GOT3 (cell line): ENCODE results near the gene NAV2.
"Not testable (repeated sequence)": the region's sequence is repeated elsewhere in the genome, so short reads cannot be mapped to it uniquely, and the experiment has no call there.

Source experiments
- DNase-seq: peaks from one replicate; lab custom pipeline; 2025; ENCODE audit warnings: mixed read lengths; lab: John Stamatoyannopoulos, UW

NAV2 gene

DNA sequence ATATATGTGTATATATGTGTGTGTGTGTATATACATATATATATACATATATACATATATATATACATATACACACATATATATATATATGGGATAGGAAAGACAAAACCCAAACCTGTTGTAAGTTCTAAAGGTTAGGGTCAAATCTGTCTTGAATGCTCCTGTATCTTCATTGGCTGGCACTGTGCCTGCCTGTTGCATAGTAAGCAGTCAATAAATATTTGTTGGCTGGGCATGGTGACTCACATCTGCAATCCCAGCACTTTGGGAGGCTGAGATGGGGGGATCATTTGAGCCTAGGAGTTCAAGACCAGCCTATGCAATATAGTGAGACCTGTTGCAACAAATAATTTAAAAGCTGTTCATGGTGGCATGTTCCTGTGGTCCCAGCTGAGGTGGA, 242.3 kb downstream of the NAV2 start:
- DNase-seq = no peak

DNA sequence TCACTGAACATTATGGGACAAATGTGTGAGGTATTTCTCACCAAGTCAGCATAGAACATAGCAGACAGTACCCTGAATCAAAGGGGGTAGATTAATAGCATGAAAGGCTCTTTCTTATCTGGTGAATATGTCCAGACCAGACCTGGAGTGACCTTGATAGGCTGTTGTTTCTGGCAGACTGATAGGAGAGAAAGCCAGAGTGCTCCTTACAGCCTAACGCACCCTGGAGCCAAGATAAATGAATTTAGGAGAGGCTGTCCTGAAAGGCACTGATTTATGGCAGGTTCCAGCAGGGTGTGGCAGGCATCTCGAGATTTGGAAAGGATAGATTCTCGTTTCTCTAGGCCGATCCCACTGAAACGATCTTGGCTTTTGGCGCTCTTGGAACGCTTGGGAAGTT, 243.0 kb downstream of the NAV2 start:
- no peak for DNase-seq

DNA sequence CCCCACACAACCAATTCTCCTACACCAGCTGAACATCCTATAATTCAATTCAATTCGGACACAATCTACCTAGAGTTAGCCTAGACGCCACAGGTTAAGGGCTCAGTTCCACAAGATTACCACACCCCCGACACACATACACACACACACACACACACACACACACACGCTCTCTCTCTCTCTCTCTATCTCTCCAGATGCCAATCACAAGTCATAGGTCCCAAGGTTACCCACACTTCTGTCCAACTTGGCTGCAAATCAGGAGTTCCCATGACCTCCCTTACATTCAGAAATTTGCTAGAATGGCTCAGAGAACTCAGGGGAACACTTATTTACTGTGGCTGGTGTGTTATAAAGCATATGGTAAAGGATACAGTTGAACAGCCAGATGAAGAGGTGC, 243.6 kb downstream of the NAV2 start:
- no peak for DNase-seq

DNA sequence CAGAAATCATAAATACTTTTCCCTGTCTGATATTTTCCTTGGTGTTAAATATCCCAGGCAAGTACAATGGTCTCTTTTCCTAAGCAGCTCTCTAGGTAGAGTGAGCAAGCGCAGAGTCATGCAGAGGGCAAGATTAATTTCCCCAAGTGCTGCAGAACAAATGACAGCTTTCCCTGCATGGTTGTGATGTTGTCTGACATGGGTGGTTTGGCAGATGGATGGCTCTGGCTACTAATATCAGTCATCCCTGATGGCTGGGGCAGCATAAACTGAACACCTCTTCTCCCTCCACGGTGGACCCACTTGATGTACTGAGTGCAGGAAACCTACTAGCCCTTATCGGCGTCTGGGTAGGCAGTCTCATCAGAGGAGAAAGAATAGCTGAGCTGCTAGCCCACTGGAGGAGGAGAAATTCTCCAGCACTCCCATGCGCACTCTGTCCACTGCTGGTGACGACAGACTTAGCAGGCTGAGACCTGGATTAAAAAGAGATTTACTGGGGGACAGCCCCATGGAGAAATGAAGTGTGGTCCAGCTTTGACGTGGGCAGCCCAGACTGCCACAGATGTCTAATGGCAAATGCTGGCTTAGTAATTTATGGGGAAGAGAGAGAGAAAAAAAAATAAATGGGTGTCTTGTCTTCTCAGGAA, 244.8 kb downstream of the NAV2 start:
- DNase-seq = no peak

DNA sequence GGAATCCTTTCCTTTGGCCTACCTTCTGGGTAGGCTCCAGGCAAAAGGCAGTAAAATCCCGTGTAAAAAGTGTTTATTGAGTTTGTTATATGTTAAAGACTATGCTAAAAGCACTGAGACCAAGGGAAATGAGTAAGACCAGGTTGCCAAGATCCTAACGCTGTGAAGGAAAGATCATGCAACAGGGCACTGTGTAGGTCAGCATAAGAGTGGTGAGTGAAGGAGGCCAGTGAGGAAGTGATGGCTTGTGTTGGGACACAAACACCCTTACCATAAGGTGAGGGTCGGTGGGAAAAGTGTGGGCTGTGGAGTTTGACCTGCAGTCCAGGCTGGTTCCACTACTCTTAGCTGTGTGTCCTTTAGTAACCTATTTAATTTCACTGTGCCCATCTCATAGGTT, 245.6 kb downstream of the NAV2 start:
- no peak for DNase-seq

DNA sequence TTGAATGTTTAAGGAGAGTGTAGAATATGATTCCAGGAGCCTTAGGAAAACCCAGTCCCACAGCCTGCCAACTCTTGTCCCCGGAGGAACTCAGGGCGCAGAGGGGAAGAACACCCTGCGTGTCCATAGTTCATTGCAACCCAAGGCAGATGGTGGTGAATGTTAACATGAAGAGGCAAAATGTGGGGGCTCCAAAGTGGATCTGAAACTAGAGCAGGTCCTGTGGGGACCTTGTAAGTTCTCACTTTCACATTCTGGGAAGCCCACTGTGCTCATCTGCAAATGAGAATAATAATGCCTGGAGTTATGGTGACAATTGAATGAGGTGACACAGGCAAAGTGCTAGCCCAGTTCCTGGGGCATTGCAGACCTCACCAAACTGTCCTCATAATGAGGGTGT, 246.6 kb downstream of the NAV2 start:
- DNase-seq = no peak

DNA sequence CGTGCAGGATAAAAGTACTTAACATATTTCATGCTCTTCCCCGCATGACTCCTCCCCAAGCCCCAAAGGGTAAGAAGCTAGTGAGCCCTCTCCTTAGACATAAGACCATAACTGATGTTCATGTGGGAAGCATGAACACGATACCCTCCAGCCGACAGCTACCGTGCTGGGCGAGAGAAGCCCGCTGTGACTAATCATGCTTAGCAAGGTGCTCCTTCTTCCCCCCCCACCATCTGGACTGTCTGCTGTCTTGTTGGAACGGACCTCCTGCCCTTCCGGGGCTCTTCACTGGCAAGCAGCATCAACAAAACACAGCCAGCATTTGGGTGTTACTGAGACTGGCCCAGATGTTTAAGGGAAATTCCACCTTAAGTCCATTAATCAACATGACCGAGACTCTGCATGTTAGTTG, 247.0 kb downstream of the NAV2 start:
- DNase-seq = no peak

DNA sequence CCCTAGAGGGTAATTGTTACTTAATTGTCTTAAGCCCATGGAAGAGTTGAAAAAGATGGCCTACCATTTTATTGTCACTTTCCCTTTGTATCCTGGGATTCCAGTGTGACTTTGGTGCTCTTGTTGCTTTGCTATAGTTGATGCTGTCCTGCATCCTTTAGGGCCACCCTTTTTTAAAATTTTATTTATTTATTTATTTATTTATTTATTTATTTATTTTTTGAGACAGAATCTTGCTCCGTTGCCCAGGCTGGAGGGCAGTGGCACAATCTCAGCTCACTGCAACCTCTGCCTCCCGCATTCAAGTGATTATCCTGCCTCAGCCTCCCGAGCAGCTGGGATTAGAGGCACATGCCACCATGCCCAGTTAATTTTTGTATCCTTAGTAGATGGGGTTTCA, 247.8 kb downstream of the NAV2 start:
- not testable (repeated sequence) for DNase-seq

DNA sequence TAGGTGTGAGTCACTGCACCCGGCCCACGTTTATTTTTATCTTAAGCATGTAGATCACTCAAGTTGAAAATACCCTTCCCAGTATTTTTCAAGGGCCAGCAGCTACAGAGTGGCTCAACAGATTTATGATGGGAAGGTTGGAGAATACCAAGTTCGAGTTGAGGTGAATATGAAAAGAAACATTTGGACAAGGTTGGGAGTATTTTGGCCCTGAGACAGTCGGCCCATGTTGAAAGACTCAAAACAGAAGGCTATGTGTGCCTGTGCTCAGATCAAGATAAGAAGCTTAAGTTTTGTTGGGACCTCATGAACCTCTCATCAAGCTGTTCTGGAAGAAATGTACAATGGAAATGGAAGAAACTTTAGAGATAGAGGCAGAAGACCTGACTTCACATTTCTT, 248.6 kb downstream of the NAV2 start:
- DNase-seq = no peak

DNA sequence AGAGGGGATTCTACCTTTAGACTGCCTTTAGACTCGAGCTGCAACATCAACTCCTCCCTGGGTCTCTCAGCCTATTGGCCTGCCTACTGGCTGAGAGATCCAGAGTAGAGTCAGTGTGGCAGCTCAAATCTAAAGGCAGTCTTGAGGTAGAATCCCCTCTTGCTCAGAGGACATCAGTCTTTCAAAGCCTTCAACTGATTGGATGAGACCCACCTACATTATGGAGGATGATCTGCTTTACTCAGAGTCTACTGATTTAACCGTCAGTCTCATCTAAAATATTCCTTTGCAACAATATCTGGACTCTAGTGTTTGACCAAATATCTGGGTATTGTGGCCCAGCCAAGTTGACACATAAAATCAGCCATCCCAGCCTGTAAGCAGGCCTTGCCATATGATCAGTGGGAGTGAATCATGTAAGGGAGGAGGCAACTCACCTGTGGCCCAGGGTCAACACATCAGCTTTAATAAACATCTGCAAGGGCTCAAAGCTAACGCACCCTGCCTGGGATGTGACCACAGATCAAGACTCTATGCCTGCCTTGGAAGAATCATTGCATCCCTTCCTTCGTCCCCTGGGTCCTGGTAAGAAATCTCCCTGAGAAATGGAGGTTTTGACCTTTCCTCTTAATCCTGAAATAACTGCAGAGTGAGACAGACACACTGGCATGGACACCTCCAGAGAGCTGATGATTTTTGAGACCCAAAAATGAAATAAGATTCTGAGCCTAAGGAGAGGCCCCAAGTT, 249.6 kb downstream of the NAV2 start:
- DNase-seq = no peak

DNA sequence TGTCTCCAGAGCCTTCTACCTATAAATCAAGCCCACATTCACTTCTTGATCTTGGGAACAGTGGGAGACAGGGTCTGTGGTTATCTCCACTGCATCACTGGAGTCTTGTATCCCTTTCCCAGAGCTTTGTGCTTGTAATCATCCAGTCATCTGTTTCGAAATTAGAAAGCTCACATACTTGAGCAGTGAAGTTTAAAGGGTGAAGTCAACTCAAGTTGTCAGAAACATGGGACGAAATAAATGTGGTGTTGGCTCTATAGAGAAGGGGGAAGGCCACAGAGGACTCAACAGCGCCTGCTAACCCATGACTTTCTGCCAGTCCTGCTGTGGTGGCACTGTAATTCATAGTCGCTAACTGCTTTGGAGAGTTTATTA, 250.2 kb downstream of the NAV2 start:
- no peak for DNase-seq

DNA sequence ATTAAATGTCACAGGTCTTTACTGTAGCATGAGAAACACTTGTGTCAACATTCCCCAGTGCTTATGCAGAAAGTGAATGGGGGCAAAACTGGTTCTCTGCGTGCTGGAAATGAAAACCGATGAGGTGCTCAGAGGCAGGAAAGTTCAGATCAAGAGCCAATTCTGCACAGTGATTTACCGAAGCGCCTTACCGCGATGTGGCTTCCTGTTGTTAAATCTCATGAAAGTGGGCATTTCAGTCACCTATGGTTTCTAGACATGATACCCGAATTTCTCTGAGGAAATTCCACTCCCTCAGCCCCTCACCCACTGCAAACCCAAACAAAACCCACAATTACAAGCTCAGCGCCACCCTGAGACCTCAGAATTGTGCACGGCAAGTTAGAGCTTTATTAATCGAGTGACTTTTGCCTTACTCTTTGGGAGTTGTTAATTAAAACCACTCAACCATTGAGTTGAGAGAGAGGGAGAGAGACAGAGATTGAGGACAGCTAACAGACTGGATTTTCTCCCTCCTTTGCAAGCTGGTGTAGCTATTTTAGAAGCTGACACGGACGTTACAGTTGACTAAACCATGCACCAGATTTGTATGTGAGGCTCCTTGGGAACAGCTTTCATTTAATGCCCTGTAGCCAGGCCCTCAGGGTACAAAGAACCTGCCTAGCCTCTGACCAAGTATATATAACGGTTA, 251.2 kb downstream of the NAV2 start:
- DNase-seq = no peak

DNA sequence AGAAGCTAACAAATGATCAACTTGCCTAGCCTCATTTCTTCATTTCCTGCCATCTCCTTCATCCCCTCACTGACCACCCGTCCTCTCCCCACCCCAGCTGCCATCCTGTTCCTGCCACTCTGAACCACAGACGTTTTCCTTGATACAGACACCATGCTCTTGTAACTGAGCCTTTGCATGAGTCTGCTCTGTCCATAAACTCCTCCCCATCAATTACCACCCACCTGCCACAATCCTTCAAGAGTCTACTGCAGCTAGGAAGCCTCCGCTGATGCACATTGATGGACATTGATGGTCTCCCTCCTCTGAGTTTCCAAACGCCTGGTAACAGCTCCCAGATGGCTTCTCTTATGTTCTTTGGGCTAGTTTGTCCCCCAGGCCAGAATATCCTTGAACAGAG, 253.8 kb downstream of the NAV2 start:
- DNase-seq = no peak

DNA sequence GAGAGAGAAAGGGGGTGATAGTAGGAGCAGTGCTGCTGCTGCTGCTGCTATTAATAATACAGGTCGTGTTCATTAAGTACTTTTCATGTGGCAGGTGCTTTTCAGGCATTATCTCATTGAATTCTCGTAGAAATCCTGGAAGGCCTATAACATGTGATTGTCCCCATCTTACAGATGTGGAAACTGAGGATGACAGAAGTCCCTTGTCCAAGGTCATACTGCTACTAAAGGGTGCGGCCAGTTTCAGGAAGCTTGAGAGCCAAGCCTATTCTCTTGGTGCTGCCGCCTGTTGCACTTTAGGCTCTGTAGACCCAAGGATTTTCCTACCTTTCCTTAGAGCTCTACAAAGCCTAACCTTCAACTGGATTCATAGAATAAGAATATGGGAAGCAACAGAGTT, 254.3 kb downstream of the NAV2 start:
- DNase-seq = no peak

DNA sequence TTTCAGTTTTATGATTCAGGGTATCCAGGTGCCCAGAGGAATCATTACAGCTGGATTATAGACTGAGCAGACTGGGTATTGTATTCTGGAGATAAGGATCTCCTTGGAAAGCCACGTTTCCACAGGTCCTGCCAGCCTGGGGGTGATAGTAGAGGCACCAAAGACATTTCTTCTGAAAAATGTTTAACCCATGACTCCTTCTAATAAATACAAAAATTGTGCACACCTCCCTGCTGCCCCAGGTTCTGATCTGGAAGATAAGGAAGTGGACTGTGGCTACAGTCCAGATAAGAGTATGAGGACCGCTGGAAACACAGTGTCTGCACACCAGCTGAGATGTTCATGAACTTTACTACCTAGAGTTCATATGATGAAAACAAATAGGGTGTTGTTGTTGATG, 255.2 kb downstream of the NAV2 start:
- DNase-seq = no peak

DNA sequence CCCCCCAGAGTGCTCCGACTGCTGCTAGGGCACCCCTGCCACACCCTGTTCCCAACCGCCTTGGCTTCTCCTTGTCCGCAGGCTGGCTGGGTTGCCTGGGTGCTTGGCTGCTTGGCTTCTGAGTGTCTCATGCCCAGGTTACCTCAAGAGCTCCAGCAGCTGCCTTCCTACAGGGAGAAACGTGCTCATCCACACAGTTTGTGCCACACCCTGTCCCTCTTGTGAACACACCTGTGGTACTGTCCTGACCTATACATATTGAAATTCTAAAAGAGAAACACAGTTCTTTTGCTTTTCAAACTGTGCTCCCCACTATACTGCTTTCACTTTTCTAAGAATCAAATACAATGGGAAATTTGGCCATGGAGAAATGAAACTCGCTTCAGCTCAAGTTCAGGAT, 256.2 kb downstream of the NAV2 start:
- no peak for DNase-seq

DNA sequence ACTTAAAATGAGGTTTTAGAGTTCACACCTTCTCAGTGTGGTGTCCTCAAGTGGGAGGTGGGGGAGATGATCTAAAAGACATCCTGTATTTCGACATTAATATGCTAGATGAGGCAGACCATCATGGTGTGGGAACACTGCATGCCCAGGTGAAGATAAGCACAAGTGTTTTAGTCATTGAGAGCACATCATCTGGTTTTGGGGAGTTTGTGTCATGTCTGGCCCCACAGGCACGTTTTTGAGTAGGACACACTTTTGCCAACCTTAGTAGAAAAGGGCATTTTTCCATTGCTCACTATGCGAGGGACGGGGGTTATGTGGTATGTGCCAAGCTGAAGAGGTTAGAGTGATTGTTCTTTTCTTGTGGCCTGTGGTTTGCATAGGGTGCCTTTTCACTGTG, 258.3 kb downstream of the NAV2 start:
- DNase-seq = no peak

DNA sequence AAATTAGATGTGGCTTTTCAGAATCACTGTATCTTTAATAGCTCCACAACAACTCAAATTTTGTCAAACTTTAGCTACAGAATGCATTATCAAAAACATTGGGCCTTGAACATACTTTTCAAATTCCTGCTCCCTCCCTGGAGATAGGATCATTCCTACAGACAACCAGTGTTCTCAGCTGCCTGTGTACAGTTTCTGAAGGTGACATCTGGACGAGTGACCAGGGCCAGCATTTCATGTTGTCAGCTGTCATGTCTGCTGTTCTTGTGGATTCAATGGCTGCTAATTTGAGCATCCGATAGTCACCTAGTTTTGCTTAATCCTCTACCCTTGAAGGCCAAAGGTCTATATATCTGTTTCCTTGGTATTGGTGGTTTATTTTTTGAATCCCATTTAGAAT, 259.5 kb downstream of the NAV2 start:
- no peak for DNase-seq

DNA sequence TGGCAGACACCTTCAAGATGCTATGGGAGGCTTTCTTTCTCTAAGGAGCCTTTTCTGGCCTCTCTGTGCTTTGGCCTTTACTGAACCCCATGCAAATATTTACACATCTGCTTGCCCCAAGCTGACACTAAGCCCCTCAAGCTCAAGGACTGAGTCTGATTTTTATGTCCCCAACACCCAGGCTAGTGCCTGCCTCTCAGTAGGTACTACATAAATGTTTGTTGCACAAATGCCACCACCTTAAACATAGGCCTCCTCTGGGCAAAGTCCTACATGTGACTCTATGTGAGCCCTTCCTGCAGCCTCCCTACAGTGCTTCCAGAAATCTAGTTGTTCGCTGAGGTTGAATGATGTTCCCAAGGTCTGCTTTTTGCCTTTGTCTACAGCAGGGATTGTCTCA, 260.0 kb downstream of the NAV2 start:
- DNase-seq = no peak

DNA sequence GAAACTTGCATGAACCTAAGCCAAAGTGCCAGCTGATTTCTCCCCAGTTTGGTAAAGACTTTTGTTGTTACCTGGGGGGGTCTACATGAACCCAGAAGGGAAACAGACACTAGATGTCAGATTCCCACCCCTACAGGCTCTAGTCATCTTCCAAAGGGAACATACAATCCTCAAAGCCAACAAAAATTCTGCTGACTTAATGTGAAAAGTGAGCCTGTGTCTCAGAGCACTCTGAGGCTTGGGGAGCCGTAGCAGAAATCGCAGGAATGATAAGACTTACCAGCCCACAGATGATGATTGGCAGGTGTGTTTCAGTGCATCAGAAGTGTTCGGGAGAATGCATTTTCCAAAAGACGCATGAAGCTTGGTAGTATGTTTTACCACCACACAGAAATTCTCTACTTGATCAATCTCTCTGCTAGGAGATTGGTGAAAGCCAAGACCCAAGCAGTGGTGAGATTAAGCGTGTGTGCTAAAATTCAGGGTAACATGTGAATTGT, 260.5 kb downstream of the NAV2 start:
- no peak for DNase-seq

DNA sequence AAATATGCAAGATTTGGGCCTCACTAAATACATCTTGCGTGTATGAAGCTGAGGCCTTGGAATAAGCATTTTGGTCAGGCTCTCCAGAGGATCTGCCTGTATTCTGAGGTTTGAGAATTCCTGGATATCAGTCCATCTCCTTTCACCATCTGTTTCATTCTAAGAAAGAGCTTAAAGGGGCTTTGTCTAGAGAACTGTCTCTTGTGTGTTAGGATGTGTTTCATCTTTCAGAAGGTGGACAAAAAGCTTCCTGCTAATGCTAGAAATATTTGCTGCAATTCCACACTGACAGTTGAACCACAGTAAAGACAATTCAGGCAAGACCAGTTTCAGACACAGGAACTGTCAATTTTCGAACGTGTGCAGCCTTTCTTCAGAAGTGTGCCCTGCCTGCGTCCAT, 262.2 kb downstream of the NAV2 start:
- no peak for DNase-seq

DNA sequence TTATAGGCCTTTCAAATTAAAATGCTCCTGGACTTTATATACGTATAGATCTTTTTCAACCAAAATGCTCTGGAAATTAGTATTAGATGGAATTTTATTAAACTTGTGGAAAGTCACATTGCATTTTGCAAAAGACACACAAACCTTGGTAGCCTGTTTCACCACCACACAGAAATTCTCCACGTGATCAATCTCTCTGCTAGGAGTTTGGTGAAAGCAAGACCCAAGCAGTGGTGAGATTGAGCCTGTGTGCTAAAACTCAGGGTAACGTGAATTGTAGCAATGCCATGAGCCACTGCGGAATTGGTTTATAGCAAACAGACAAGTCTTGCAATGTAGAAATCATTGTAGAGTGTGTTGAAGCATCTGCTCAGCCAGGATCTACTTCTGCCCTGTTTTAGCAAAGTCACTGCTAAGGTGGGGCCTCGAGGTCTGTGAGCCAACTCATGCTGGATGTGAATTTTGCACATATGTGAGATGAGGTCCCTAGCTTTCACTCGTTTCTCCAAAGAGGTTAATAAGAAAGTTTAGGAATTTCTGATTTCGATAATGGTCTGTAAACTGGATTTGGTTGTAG, 262.9 kb downstream of the NAV2 start:
- no peak for DNase-seq
